HCT116 (cell line): ENCODE data around the gene TESPA1.

ENCODE experiments used
- ATF3 ChIP-seq: IDR thresholded peaks from 2 replicates; pipeline ENCODE4 v1.6.1; 2012
- EZH2 ChIP-seq: fragments of 200-600 bp; sonication (generic); IDR thresholded peaks from 2 replicates; pipeline ENCODE4 v1.6.1; 2017; ENCODE audit warnings: antibody characterized with exemption, mixed run types
- REST ChIP-seq: IDR thresholded peaks from 2 replicates; pipeline ENCODE4 v1.6.1; 2012; ENCODE audit warnings: low read depth
- SRF ChIP-seq: IDR thresholded peaks from 2 replicates; pipeline ENCODE4 v1.6.1; 2012; ENCODE audit warnings: low read depth

GRCh38 chr12:54956322-54956721, 28.2 kb downstream of the TESPA1 start:
- TF ChIP-seq ATF3 (no peak), EZH2 (no peak), REST (no peak), SRF (no peak)
